Measurements from ENCODE around the gene AATF.

Gene AATF, protein sequence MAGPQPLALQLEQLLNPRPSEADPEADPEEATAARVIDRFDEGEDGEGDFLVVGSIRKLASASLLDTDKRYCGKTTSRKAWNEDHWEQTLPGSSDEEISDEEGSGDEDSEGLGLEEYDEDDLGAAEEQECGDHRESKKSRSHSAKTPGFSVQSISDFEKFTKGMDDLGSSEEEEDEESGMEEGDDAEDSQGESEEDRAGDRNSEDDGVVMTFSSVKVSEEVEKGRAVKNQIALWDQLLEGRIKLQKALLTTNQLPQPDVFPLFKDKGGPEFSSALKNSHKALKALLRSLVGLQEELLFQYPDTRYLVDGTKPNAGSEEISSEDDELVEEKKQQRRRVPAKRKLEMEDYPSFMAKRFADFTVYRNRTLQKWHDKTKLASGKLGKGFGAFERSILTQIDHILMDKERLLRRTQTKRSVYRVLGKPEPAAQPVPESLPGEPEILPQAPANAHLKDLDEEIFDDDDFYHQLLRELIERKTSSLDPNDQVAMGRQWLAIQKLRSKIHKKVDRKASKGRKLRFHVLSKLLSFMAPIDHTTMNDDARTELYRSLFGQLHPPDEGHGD

DNA sequence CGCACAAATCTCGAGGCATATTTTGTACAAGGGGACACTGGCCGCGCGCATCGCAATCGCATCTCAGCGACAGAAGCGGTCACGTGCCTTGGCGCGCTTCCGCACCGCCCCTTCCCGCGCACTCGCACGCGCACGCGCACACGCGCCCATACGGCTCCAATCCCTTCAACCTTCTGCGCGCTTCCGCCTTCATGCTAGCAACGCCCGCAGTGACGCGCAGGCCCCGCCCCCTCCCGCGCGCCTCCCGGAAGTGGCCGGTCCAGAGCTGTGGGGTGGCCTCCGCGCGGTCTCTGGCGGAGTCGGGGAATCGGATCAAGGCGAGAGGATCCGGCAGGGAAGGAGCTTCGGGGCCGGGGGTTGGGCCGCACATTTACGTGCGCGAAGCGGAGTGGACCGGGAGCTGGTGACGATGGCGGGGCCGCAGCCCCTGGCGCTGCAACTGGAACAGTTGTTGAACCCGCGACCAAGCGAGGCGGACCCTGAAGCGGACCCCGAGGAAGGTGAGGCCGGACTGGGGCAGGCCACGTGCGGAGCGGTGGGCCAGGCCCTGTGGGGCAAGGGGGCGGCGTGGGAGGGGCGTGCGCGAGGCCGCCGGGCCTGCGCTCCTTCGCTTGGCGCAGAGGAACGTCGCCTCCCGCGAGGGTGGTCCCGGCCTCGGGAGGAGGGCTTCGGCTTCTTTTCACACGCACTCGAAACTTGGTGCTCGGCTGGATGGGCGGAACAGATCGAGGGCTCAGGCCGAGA is at the start of gene AATF:
Gene AATF, plus strand, starts transcription at position 238 of the 744 bp plus-strand sequence. Its CDS starts 172 bp downstream, at position 410.
- DNase-seq = peak; percentile 95 to 96

DNA sequence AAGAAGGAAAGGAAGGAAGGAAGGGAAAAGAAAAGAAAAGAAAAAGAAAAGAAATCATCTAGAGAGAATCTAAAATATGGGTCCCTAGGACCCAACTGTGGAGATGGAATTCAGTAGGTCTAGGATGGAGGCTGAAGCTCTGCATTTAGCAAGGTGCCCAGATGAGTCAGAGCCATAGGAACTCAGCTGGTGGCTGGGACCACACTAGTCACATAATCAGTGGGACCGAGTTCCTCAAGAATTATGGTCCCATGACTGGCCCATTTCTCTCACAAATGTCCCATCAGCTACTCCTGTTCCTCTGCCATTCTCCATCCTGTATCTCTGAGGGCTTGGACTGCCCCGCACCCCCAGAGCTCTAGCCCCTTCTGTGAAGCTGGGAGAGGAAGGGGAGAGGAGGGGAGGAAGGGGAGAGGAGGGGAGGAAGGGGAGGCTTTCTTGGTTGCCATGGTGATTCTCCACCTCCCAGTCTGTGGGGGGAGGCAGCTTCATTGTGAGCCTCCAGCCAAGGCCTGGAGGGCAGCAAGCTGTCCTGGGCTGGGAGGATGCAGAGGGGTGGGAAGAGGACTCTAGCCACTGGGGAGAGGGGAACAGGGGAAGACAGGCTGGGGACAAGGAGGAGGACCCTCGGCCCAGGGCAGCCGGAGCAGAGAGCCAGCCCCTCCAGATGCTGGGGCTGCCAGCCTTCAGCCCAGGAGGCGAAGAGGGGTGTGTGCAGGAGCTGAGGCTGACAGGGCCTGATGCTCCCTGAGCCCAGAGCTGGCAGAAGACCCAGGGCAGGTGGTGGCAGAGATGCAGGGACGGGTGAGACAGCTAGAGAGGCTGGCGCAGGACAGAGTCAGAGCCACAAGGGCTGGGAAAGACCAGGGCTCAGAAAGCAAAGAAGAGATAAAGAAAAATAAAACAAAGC is 49.2 kb upstream of the AATF start:
- DNase-seq = no peak

DNA sequence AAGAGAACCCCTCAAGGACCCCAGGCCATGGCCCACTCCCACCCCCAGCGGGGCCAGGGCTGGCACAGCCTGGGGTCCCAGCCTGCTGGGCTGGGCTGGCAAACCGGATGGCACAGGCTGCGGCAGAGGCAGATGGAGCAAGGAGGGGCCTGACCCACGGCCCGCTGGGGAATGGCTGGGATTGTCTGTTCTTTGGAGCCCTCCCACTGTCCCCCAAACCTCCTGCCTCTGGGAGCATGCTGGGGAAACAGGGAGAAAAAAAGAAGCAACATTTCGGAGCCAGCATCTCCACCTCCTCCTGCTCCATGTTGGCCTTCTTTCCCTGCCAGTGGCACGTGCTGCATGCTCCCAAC is 48.6 kb upstream of the AATF start:
- DNase-seq = no peak

DNA sequence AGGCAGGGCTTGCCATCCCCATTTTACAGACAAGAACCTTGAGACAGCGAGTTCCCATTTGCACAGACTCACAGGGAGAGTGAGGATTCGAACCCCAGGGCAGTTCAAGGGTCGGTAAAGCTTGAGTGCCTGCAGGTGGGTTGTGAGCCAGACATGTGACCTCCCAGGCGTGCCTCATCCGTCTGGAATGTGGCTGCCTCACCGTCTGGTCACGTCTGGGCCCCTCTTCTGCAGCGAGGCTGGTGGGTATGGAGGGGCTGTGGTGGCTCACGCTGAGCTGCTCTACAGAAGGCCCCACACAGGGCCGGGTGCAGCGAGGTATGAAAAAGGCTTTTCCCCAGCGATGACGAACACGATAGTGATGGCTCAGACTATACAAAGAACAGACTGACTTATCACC is 47.2 kb upstream of the AATF start:
- DNase-seq = no peak

DNA sequence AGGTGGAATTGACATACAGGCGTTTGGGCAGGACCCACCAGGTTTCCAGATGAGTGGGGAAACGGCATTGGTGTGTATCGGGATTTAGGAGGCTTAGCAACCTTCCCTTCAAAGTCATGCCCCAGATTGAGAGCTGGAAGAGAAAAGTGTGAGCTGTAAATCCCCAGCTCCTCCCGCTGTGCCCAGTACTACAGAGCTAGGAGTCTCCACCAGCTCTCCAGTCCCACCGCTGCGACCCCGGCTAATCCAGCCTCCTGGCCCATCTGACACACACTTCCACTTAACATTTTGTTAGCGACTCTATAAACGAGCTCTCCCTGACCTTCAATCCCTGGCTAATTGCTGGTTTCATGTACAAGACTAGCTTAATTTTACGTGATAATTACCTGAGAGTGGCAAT is 41.3 kb upstream of the AATF start:
- DNase-seq = no peak

DNA sequence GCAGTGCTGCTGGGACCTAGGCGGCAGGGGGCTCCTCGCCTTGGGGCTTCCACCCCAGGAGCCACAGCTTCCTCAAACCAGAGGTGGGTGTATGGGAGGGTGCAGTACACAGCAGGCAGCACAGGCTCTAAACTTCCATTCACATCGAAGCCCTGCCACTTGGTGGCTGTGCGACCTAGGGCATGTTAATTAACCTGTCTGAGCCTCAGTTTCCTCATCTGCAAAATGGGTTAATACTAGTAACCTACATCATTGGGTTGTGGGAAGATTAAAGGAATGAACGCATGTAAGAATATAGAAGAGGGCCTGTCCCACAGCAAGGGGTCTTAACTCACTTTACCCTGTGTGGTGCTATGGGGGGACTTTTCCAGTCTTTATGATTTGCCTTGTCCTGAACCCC is 38.2 kb upstream of the AATF start:
- DNase-seq = no peak

DNA sequence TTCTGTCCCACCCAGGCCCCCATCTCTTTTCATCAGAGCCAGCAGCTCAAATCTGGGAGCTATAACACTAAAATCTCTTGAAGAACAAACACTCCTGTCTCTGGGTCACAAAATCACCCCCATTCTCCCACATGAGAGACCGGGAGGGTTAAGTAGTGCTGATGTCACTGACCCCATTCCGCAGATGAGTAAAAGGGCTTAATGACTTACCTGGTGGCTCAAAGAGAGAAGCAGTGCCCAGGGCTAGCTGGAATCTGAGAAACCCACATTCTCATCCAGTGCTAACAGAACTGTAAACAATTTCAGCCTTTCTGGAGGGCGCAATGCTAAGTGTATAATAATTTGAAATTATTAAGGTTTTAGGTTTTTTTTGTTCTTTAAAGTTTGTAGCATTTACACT is 37.8 kb upstream of the AATF start:
- DNase-seq = no peak

DNA sequence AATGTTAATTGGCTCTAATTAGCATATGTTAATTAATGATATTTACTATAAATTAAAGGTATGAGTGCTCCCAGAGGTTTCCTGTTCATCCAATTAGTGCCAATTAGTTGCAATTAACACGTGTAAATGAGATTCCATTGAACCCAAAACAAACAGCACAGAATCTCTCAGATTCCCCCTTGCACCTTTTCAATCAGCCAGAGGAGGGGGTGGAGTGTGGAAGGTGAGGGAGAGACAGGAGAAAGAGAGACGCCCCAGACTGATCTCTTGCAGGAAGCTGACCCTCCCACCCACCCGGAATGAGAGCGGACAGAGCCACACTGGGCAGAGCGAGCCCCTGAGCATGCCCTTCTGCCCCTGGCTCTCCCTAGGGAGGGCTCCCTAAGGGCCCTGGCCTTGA is 35.6 kb upstream of the AATF start:
- no peak for DNase-seq

DNA sequence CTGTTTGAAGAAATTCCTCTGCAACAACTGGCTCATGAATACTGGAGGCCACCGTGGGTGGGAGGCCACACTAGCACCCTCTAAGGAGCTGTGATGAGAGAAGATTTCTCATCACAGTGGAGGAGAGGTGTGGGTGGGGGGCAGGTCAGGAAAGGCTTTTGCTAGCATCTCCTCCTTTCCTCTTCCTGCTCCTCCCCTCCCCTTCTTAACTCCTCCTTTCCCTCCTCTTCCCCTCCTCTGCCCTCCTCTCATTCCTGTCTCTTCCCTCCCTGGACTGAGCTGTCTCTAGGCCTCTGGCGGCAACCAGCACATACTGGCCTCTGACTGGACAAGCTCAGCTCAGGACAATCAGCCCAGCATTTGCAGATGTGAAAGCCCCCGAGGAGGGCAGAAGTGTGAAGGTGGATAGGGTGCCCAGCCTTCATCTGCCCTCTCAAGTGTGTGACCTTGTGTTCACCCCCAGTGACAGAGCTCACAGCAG is 30.5 kb upstream of the AATF start:
- no peak for DNase-seq

DNA sequence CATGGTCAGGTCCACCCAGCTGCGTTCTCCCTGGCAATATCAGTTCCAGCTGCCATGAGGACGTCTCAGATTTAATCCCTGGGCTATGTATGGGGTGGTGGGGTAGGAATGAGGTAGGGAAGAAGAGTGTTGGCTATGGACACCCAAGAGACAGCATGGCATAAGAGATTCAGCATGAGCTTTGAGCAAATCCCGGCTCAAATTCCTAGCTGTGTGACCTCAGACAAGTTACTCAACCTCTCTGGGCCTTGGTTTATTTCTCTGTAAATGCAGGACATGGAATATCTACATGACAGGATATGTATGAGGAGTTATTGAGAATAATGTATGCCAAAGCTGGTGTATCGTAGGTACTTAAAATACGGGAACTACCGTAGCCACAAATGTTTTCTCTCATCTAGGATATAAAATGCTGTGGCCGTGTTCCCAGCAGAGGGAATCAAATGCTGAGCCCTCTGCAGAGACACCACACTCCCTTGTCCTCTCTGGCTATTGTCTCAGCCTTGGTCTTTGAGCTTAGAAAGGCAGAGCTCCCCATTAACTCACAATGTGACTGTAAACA is 29.3 kb upstream of the AATF start:
- DNase-seq = no peak

DNA sequence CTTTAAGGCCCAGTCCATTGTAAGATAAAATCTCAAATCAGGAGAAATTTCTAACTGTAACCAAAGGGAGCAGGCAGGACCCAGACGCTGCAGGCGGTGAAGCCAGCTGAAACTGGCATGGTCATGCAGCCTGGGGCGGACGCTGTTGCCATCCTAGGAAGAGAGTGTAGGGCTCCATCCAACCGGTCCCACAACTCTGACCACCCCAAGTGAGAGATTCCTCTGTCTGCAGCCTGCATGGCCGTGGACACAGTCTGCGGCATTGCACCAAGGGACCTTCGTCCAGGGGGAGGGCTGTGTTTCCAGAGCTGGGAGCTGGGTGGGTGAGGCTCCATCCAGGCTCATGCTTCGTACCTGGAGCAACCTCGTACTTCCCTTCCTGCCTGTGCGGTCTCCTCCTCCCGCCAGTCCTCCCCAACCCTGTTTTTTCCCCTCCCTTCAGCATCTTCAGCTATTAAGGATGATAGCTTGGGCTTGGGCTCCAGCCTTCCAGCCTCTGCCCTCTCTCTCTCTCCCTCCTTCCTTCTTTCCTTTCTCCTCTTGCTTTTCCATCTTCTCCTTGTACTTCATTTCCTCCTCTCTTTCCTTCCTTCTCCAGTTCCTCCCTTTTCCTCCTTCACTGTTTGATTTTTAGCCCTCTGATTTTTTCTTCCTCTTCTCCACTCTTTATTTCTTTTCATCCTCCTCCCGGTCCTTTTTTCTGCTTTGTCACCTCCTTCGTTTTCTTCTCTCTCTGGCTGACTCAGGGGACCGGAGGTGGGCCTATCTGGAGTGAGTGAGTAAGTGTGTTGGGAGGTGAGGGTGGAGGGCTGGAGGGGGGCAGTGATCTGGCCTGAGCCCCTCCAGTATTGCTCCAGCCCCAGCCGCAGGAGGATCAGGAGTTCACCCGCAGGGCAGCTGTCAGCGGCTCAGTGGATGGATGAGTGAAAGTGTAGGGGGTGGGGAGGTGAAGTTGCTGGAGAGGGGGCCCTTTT is 28.4 kb upstream of the AATF start:
- DNase-seq = no peak

DNA sequence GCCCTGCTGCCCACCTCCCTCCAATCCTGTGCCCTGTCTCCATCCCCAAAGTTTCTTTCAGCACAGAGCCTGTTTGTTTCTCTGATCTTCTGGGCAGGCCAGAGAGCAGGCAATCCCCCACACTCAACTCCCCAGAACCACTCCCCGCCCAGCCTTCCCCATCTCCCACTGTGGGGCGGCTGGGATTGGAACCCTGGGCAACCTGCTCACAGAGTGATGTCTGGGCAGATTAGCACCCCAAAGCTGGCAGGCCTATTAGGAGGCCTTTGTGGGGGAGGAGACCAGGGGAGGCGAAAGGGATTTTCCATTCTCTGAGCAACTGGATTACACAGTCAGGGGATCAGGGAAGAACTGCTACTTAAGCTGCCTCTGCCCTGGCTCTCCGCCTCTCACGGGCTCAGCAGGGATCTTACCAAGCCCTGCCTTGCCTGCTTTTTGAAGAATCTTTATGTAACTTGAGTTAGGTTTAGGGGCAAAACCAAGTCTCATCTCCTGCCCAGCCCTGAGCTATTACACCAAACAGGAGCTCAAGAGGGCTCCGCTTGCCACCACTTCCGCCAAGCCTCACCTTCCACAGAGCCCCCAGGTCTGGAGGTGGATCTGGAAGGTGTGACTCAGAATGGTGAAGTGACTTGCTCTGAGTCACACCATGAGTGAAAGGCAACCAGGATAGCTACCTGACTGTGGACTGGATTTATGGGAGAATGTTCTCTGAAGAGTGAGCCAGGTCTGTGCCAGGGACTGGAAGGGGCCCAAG is 27.5 kb upstream of the AATF start:
- DNase-seq = peak; percentile 53 to 74

DNA sequence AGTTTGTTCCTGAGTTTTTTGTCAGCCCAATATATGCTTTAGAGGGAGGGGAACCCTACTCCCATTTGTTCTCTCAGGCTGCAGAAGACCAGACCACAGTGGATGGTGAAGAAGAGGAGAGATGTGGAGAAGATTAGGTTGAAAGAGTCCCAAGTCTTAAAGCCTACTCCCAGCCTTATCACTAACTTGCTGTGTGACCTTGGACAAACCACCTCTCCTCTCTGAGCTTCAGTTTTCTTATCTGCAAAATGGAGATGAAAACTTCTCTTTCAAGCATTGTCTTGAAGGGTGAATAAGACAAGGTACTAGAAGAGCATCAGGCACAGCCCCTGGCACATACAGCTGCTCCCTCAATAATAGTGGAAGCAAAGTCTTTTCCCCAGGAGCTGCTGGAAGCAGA is 26.6 kb upstream of the AATF start:
- no peak for DNase-seq

DNA sequence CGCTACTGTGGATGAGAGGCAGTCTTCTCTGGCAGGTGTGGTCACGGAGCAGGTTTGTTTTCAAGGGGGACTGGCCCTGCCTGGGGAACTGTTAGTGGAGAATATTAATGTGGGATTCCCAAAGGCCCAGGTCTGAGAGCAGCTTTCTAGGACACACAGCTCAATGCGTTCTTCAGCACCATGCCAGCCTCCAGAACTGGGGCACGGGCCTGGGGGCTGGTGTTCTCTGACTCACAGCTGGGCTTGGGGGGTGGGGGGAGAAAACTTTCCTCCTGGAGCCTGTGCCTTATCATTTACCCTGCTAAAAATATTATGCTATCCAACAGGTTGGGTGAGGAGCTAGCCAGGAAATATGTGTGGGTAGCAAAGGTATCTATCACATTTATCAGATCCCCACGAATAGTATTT is 24.9 kb upstream of the AATF start:
- DNase-seq = no peak

DNA sequence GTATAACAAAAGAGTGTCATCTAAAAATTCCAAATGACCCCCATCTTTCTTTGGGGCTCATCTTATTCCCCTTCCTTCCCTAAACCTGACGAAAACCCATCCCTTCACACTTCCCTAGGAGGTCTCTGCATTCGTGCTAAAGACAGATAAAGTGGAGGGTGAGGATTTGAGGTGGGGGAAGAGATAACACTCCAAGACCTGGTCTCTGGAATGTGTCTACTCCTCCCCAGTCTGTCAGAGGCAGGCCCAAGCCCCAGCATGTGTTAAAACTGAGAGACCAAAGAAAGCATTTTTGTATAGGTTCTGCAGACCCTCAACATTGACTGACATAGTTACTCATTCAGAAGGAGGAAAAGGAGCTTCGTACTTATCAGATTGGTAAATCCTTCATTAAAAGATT is 22.5 kb upstream of the AATF start:
- DNase-seq = no peak

DNA sequence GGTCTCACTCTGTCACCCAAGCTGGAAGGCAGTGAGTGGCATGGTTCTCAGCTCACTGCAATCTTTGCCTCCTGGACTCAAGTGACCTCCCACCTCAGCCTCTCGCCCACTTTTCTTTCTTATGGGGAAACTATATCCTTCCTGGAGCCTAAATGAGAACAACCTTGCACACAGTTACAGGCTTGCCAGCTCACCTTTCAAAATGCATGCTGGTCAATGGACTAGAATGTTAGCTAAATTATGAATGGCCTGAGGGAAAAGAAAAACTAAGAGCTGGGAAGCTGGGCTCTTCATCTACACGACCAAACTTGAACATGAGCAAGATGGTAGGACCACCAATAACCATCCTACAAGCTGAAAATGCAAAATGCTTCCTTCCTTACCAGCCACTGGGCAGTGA is 22.1 kb upstream of the AATF start:
- no peak for DNase-seq

DNA sequence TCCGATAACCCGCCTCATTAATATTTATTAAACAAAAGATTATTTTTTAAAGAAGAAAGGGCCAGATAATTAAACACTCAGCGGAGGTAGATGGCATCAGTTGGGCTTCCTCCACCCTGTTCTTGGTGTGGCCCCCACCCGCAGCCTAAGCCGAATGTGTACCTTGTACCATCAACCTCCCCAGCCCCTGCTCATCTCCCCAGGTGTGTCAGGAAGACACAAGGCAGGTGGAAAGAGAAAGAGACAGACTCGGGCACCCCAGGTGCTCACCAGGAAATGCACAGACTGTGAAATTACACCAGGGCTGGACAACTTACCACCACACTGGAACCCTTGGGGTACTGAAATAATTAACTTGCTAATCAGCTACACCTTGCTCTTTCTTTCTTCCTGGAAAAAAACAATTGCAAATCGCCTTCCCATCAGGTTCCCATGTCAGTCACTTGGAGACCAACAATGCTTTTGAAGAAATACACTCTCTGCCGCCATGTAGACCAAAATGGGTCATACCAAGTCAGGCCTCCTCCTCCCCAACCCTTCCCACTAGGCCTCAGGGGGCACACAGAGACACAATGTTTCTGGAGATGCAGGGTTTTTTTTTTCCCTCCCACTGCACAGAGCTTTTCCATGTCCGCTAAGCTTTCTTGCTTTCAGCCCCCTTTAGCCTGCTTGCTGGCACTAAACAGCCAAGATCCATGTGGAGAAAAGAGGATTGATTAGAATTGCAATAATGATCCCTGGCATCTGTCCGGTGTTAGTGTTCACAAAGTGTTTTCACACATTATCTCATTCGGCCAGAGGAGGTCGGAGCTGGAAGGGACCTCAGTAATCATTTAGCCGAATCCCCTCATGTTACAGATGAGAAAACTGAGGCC is 20.0 kb upstream of the AATF start:
- DNase-seq = no peak

DNA sequence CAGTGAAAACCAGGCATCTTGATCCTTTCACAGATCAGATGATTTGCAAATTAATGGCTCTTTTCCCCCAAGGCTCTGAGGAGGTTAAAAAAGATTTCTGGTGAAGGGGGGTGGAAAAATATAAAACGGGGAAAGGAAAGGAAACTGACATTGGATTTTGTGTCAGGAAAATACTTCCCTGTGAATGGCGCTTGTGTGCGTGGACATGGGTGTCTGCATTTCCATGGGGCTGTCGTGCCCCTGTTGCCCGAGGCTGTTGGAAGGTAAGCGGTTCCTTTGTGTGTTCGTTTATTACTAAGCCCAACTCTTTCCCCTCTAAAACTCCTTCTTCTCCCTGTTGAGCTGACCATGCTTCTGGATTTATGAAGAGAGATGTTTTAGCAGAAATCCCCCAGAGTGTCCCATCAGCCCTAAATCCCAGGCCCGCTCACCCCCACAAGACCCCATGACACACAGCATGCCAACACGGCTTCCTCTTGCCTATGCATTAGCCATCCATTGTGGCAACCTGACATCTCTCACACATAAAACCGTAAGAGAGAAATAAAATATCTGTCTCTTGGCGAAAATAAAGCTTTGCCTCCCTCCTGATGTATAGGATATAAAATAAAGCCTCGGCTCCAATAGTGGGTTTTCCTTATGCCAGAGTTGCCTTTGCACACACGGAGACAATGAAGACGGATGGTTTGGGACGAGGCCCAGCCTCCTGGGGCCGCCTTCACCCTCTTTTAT is 18.7 kb upstream of the AATF start:
- DNase-seq = no peak

DNA sequence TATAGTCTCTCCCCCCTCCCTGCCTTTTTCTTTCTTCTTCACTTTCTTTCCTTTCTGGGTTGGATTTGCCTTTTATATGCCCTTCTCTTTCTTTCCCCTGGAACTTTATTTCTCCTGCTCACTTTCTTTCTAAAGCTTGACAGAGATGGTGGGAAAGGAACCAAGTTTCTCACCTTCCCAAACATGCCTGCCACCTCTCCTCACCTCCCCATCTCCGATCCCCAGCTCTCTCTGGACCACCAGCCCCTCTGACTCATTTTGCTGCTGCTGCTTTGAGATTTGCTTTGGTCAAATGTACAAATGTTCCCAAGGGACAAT is 18.2 kb upstream of the AATF start:
- DNase-seq = no peak
